Ishikawa (cell line): ENCODE measurements around the gene SELENOF.

ENCODE experiments used
- CREB1 ChIP-seq: IDR thresholded peaks from 2 replicates; pipeline ENCODE4 v1.6.1; 2012; ENCODE audit warnings: low read depth
- EGR1 ChIP-seq: IDR thresholded peaks from 2 replicates; pipeline ENCODE4 v1.6.1; 2012
- EP300 ChIP-seq: IDR thresholded peaks from 2 replicates; pipeline ENCODE4 v1.6.1; 2012; ENCODE audit warnings: borderline replicate concordance
- FOXM1 ChIP-seq: IDR thresholded peaks from 2 replicates; pipeline ENCODE4 v1.6.1; 2012; ENCODE audit warnings: low read depth, borderline replicate concordance
- MAX ChIP-seq: IDR thresholded peaks from 2 replicates; pipeline ENCODE4 v1.6.1; 2012
- RAD21 ChIP-seq: IDR thresholded peaks from 2 replicates; pipeline ENCODE4 v1.6.1; 2012; ENCODE audit warnings: low read depth
- REST ChIP-seq: IDR thresholded peaks from 2 replicates; pipeline ENCODE4 v1.6.1; 2012; ENCODE audit warnings: low read depth, mild to moderate bottlenecking
- TAF1 ChIP-seq: IDR thresholded peaks from 2 replicates; pipeline ENCODE4 v1.6.1; 2012; ENCODE audit warnings: low read depth, mild to moderate bottlenecking
- TEAD4 ChIP-seq: IDR thresholded peaks from 2 replicates; pipeline ENCODE4 v1.6.1; 2012
- USF1 ChIP-seq: IDR thresholded peaks from 2 replicates; pipeline ENCODE4 v1.6.1; 2012
- YY1 ChIP-seq: IDR thresholded peaks from 2 replicates; pipeline ENCODE4 v1.6.1; 2012; ENCODE audit warnings: low read depth
- ZBTB7A ChIP-seq: IDR thresholded peaks from 2 replicates; pipeline ENCODE4 v1.6.1; 2012; ENCODE audit warnings: low read depth

GRCh38 chr1:86928819-86929218 lies 14.9 kb upstream of the SELENOF start:
- TF ChIP-seq YY1 (no peak), MAX (no peak), FOXM1 (no peak), EGR1 (no peak), TAF1 (no peak), CREB1 (no peak), USF1 (no peak), EP300 (no peak), REST (no peak), TEAD4 (no peak), ZBTB7A (no peak), RAD21 (no peak)
